GM23338 (cell line): ENCODE results near the gene DLG2. TPM values are rescaled to one million over a fixed set of nuclear protein-coding genes. Genes with fewer than 3 reads are reported as not detected.
"Not testable (repeated sequence)": the region's sequence is repeated elsewhere in the genome, so short reads cannot be mapped to it uniquely, and the experiment has no call there.

Experiments
- ATAC-seq: fragments of 200-7000 bp; cut with Tn5 transposase; 3 replicates; pipeline ENCODE4 v1.9.1; 2020
- DNase-seq: peaks from one replicate; pipeline ENCODE4 v3.0.0-alpha.2; 2015; ENCODE audit warnings: low spot score
- H2AFZ ChIP-seq: fragments of 200-600 bp; sonication (generic); 2 replicates; pipeline ENCODE4 v1.8.0; 2016; ENCODE audit warnings: antibody characterized with exemption, mild to moderate bottlenecking, moderate library complexity
- H3F3A ChIP-seq: fragments of 200-600 bp; sonication (generic); replicated peaks from 2 replicates; pipeline ENCODE4 v1.8.0; 2017; ENCODE audit warnings: antibody characterized with exemption, mixed run types, low read depth
- H3K27ac ChIP-seq: fragments of 200-600 bp; sonication (generic); 2 replicates; pipeline ENCODE4 v1.6.1; 2016; ENCODE audit warnings: low read depth
- H3K27me3 ChIP-seq: fragments of 200-600 bp; sonication (generic); 2 replicates; pipeline ENCODE4 v1.8.0; 2016; ENCODE audit warnings: mild to moderate bottlenecking, mixed run types, moderate library complexity; ENCODE audit not compliant: insufficient read depth
- H3K36me3 ChIP-seq: fragments of 200-600 bp; sonication (generic); 2 replicates; pipeline ENCODE4 v1.8.0; 2016; ENCODE audit warnings: mild to moderate bottlenecking; ENCODE audit not compliant: insufficient read depth
- H3K4me1 ChIP-seq: fragments of 200-600 bp; sonication (generic); 2 replicates; pipeline ENCODE4 v1.8.0; 2016; ENCODE audit warnings: mild to moderate bottlenecking, moderate library complexity; ENCODE audit not compliant: insufficient read depth
- H3K4me2 ChIP-seq: fragments of 200-600 bp; sonication (generic); 2 replicates; pipeline ENCODE4 v1.7.1; 2017; ENCODE audit warnings: mixed run types
- H3K4me3 ChIP-seq: fragments of 200-600 bp; sonication (generic); 2 replicates; pipeline ENCODE4 v1.6.1; 2016; ENCODE audit warnings: mixed run types
- H3K79me2 ChIP-seq: fragments of 200-600 bp; sonication (generic); replicated peaks from 2 replicates; pipeline ENCODE4 v1.8.0; 2017; ENCODE audit warnings: mild to moderate bottlenecking; ENCODE audit not compliant: insufficient read depth
- H3K9me2 ChIP-seq: fragments of 200-600 bp; sonication (generic); 2 replicates; pipeline ENCODE4 v1.8.0; 2017; ENCODE audit not compliant: insufficient read depth
- H4K20me1 ChIP-seq: fragments of 200-600 bp; sonication (generic); replicated peaks from 2 replicates; pipeline ENCODE4 v1.8.0; 2017; ENCODE audit warnings: mild to moderate bottlenecking; ENCODE audit not compliant: insufficient read depth
- H3K27ac Mint-ChIP-seq: 2 replicates; pipeline ENCODE4 v1.8.0; 2020; ENCODE audit warnings: inconsistent platforms, mild to moderate bottlenecking, moderate library complexity, mixed read lengths
- H3K27me3 Mint-ChIP-seq: 3 replicates; pipeline ENCODE4 v1.8.0; 2022; ENCODE audit warnings: low read depth, mild to moderate bottlenecking, moderate library complexity, mixed read lengths, inconsistent platforms; ENCODE audit not compliant: insufficient read depth, poor library complexity
- H3K36me3 Mint-ChIP-seq: 3 replicates; pipeline ENCODE4 v1.8.0; 2021; ENCODE audit warnings: low read depth, mild to moderate bottlenecking, inconsistent platforms, moderate library complexity, mixed read lengths
- H3K4me1 Mint-ChIP-seq: 3 replicates; pipeline ENCODE4 v1.8.0; 2020; ENCODE audit warnings: mild to moderate bottlenecking, inconsistent platforms, mixed read lengths
- H3K4me3 Mint-ChIP-seq: 3 replicates; pipeline ENCODE4 v1.8.0; 2021; ENCODE audit warnings: moderate library complexity, mild to moderate bottlenecking, inconsistent platforms, mixed read lengths
- H3K9me3 Mint-ChIP-seq: 3 replicates; pipeline ENCODE4 v1.8.0; 2020; ENCODE audit warnings: moderate library complexity, mild to moderate bottlenecking, inconsistent platforms, mixed read lengths
- JUNB ChIP-seq: IDR thresholded peaks from one replicate; pipeline ENCODE4 v1.6.1; 2016; ENCODE audit warnings: antibody characterized with exemption; ENCODE audit not compliant: unreplicated experiment
- NANOG ChIP-seq: IDR thresholded peaks from 2 replicates; pipeline ENCODE4 v1.6.1; 2016; ENCODE audit warnings: antibody characterized with exemption, borderline replicate concordance
- ZNF462 ChIP-seq: fragments of 250-450 bp; sonication (Bioruptor Pico); IDR thresholded peaks from 2 replicates; pipeline ENCODE4 v1.5.0; 2020; ENCODE audit warnings: mild to moderate bottlenecking, moderate library complexity
- polyA plus RNA-seq: library from polyadenylated mRNA; unstranded; fragments of >200 nt; fragmentation: Nextera tagmentation; extraction: Ambion mirVana; gene quantifications from 2 replicates; pipeline ENCODE4 v1.2.1, GENCODE V29; 2016
- total RNA-seq: library from RNA; depleted of rRNA; stranded (reverse); fragments of >200 nt; shearing (Covaris generic); gene quantifications from 2 replicates; pipeline ENCODE4 v1.2.3, GENCODE V29; 2014

Gene DLG2
- total and polyA plus RNA-seq, 2 experiments from 2014 or later = 19.8 to 21.5 TPM

GRCh38 chr11:85349539-85349938, 277.6 kb downstream of the DLG2 start:
- DNase-seq, H3K4me3 ChIP-seq, H3K27me3 ChIP-seq, H3K36me3 ChIP-seq, H3K4me2 ChIP-seq, H2AFZ ChIP-seq, H3K27ac Mint-ChIP-seq, H4K20me1 ChIP-seq, H3K4me3 Mint-ChIP-seq, ATAC-seq, H3F3A ChIP-seq, H3K27me3 Mint-ChIP-seq, H3K79me2 ChIP-seq, H3K9me2 ChIP-seq: not testable (repeated sequence)
- H3K36me3 Mint-ChIP-seq = peaks cover 26% of the 10 kb centered on the region
- Histone ChIP-seq H3K27ac (peak overlapping the region; percentile 74), H3K4me1 (peaks cover 35% of the 10 kb centered on the region)
- peaks cover 20% of the 10 kb centered on the region for H3K9me3 Mint-ChIP-seq
- H3K4me1 Mint-ChIP-seq = peaks cover 28% of the 10 kb centered on the region

GRCh38 chr11:85348945-85349344, 278.2 kb downstream of the DLG2 start:
- Mint-ChIP-seq H3K4me3 (no peak overlapping the region), H3K27me3 (no peaks in the 10 kb centered on the region), H3K4me1 (peaks cover 28% of the 10 kb centered on the region), H3K36me3 (peaks cover 26% of the 10 kb centered on the region), H3K9me3 (peaks cover 20% of the 10 kb centered on the region), H3K27ac (peak overlapping the region; percentile 66)
- DNase-seq (peak; percentile 64), ATAC-seq (peak; percentile 91)
- Histone ChIP-seq H4K20me1 (no peaks in the 10 kb centered on the region), H3K27ac (peak overlapping the region; percentile 74), H3K4me2 (0 out of 2 replicates have a peak overlapping the region, but pooled peaks have one; percentile 10), H3K27me3 (no peaks in the 10 kb centered on the region), H3K36me3 (no peaks in the 10 kb centered on the region), H3K9me2 (no peaks in the 10 kb centered on the region), H3K4me1 (peaks cover 35% of the 10 kb centered on the region), H3K4me3 (no peak overlapping the region), H3K79me2 (no peaks in the 10 kb centered on the region), H2AFZ (no peak overlapping the region), H3F3A (peaks cover 6% of the 10 kb centered on the region; the same call in 1 of the 2 replicates)
- TF ChIP-seq ZNF462 (CRISPR knock-in tag) (peak; percentile 92), JUNB (no peak), NANOG (peak; percentile 86)
